Activated CD8-positive, alpha-beta memory T cell treated with anti-CD3 and anti-CD28 coated beads for 36 hours (primary cell): ENCODE results near the gene FAM120AOS. TPM values are rescaled to one million over a fixed set of nuclear protein-coding genes. Genes with fewer than 3 reads are reported as not detected.

ENCODE experiments used
- CTCF ChIA-PET: fragments of 350-600 bp; sonication (Branson Sonifier 250); formaldehyde crosslinking; loops from one replicate; lab custom pipeline; 2021; ENCODE audit warnings: antibody characterized with exemption; lab: Charles Lee
- POLR2A ChIA-PET: fragments of 350-600 bp; sonication (Branson Sonifier 250); formaldehyde crosslinking; loops from one replicate; lab custom pipeline; 2021; ENCODE audit warnings: antibody characterized with exemption; lab: Charles Lee
- total RNA-seq, 2 experiments: library from RNA; stranded (reverse); gene quantifications; one replicate each; pipeline ENCODE4 v1.2.3, GENCODE V29; 2021

Gene FAM120AOS
- total RNA-seq, 2 experiments from 2014 or later = 41.9 to 43.9 TPM

DNA sequence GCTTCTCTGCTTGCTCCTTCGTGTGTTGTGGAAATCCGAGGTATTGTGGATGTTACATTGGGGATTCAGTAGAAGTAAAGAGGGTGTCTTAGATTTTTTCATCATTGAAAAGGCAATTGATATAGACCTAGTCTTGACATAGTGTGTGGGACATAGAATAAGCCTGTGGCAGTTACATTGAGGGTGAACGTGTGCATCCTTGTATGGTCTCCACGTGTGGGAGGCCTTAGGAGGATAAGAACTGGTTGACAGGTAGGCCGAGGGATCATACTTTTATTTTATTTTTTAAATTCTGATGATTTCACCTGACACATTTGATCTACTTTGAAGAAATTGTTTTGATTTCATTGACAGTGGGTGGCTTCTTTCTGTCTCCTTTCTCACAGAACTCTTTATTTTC lies 17.0 kb upstream of the FAM120AOS start:
- CTCF ChIA-PET = interaction anchor here (0.6 kb wide), 1 partner anchor 26 kb away, joined by 3 read pairs; no protein-coding TSS in a partner anchor
- POLR2A ChIA-PET = no interaction called here

DNA sequence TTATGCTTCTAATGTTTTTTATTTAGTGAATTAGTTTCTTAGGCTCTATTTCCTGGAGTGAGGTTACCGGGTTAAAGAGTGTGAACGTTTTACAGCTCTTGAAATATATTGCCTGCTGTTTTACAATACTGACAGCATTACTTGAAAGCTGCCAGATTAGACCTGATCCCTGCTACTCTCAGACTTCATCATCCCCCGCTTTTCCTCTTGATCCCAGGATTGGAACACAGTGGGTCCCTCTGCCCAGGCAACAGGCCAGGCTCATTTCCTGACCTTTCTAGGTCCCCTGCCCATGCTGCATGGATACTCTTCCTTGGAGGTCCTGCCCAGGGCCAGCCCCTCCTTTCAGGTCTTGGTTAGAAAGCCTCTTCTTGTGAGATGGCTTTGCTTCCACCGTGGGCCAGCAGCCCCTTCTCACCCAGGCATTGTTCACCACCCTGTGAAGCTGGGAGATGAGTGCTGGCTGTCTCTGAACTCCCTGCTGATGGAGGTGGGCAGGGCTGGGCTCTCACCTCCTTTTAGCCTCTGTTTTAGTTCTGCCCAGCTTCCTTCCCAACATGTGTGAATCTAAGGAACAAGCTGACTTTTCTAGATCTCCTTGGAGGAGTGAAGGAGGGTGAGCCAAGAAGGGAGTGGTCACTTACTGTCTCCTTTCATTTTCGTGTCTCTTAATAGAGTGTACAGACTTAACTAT lies 15.5 kb upstream of the FAM120AOS start:
- CTCF ChIA-PET = interaction anchor here (0.8 kb wide), 1 partner anchor 98 kb away, joined by 3 read pairs; no protein-coding TSS in a partner anchor

DNA sequence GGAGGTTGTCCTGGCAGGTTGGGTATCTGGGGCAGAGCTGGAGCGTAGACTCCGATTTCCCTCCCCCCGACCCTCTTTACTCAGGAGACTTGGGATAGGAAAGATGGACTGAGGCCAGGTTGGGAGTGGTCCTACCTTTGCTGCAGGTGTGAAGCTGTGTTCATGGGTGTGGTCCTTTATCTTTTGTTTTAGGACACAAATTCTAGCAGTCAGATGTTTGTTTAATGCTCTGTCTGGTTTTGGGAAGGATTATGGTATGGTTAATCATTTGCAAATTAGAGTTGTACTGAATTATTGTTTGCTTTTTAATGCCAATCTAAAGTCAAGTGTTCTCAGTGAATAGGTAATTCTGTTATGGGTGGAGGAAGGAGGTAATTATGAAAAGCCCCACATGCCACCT lies 14.1 kb upstream of the FAM120AOS start:
- ChIA-PET POLR2A (no interaction called here), CTCF (no interaction called here)

More for the DNA sequence above, 15.5 kb upstream of the FAM120AOS start:
- POLR2A ChIA-PET = no interaction called here

DNA sequence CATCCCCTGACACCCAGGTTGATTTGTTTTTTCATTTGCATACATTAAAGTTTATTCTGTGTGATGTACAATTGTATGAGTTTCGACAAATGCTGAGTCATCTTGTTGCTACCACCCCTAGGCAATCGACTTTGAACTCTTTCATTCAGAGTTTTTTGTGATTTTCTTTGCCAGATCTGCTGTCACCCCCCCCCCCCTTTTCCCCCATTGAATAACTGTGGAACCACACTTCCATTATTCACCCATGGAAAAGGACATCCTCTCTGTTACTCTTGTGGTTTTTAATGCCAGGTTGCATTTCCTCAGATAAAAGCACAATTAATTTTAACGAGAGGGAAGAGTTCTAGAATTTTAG lies 13.7 kb upstream of the FAM120AOS start:
- POLR2A ChIA-PET = no interaction called here
- CTCF ChIA-PET = no interaction called here

DNA sequence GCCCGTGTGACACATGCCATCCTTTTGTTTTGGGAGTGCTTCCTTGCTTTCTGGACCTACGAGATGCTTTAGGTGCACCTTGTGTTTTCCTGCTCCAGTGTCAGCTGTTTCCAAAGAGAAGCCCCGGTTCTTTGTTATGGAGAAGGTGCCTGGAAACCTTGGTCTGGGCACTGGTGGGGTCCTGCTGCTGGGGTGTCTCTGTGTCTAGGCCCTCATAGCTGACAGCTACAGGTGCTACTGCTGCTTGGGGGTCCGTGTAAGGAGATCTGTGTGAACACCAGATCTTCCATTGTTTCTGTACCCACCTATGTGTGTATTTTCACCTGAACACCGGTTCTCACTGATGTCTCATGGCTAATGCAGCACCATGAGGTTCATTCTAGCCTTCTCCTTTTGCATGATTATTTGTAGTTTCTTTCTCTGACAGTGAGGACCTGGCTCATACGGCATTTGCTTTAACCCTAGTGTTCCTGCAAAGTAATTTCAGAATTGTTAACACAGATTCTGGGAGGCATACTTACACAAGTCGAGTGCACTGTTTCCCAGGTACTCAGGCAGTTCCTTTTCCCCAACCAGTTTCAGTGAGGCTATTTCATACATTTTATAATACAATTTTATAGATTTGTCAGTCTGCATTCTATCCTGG lies 13.2 kb upstream of the FAM120AOS start:
- POLR2A ChIA-PET = no interaction called here
- CTCF ChIA-PET = no interaction called here

DNA sequence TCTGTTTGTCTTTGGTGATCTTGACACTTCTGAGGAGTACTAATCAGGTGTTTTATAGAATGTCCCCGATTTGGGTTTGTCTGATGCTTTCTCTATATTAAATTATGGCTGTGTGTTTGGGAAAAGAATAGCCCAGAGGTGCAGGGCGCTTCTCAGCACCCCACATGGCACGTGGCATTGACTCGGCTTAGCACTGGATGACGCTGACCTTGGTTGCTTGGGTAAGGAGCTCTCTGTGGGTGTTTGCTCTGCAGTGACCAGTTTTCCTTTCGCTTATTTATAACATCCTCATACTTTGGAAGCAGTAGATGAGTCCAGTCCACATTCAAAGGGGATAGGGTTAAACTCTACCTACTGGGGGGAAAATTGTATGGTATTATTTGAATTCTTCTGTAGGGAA lies 12.5 kb upstream of the FAM120AOS start:
- CTCF ChIA-PET = no interaction called here
- POLR2A ChIA-PET = no interaction called here

DNA sequence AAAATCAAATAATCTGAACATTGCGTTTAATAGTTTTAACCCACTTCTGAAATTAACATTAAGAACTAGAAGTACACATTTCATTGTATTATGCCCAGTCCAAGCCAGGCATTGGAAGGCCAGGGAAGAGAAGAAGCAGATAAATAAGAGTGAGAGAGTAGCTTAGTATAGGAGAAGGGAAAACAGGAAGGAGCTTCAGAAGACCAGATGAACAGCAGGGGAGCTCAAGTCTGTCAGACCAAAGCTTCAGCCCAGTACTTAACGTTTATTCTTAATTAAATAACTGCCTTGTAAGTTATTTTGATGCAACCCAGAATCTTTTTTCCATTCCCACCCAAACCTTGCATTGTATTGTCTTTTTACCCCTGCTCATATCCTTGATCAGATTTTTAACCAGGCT lies 11.5 kb upstream of the FAM120AOS start:
- ChIA-PET CTCF (interaction anchor here (1.0 to 1.4 kb wide), 2 partner anchors 11 kb away, joined by 3 read pairs; partner anchors contain the start of gene FAM120AOS), POLR2A (no interaction called here)

DNA sequence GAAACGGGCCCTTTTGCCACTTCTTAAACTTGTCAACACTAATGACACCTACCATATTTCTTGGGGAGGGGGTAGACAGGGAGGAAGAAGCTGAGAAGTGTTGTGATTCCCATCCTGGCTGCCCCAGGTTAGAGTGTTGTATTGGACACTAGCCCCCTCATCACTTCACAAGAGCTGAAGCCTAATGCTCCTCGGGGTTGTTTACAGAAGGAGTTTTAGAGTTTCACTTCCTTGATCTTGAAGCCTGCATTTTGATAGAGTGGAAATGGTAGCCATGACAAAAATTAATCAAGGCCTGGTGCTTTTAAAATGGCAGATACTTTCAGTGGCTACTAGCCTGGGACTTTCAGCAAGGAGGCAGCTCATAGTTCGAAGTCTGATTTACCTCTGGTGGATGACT lies 11.0 kb upstream of the FAM120AOS start:
- ChIA-PET POLR2A (interaction anchor here (1.4 to 1.8 kb wide), 2 partner anchors 11 to 103 kb away, joined by 5 to 7 read pairs; partner anchors contain the start of gene FAM120AOS), CTCF (interaction anchor here (1.0 to 1.4 kb wide), 2 partner anchors 11 to 12 kb away, joined by 3 read pairs; partner anchors contain the start of gene FAM120AOS)

DNA sequence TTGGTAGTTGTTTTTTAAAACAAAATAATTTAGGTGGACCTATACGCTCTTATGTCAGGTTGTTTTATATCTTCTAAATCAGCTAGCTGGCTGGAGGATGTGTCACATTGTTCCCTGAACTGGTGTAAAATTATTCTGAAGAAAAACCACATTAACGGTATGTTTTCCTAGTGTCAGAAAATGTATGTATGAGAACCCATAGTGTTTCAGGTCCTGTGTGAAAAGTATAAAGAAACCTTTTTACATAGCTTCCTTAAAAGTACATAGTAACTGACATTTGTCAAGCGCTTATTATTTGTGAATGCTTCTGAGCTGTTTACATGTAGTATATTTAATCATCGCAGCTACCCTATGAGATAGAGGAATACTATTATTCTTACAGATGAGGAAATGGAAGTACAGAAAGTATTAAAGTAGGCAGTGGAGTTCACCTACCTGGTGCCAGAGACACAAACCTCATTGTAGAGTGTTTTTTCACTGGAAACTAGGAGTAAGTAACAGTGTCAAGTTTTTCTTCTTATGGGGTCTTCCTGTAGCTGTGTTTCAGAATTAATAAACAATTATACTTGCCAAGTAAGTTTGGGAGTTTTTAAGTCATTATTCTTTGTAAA lies 10.4 kb upstream of the FAM120AOS start:
- ChIA-PET POLR2A (interaction anchor here (1.0 to 1.8 kb wide), 3 partner anchors 10 to 103 kb away, joined by 3 to 7 read pairs (median 5); partner anchors contain the start of gene FAM120AOS), CTCF (interaction anchor here (1.0 to 1.4 kb wide), 2 partner anchors 10 to 12 kb away, joined by 3 read pairs; partner anchors contain the start of gene FAM120AOS)

DNA sequence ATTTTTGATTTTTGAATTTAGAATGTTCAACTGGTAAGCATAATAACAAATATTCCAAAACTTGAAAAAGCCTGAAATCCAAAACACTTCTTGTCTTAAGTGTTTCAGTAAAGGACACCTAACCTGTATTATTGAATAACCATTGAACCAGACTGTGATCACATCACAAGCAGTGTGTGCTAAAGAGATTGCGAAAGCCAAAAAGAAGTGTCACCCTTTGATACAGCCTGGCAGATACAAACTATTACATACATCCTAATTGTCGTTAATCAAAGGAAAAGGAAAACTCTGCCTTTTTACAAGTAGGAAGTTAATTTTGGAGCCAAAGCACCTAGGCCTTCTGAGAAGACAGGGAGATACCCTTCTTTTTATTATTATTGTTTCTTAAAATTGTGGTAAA lies 8.4 kb upstream of the FAM120AOS start:
- ChIA-PET CTCF (no interaction called here), POLR2A (no interaction called here)

DNA sequence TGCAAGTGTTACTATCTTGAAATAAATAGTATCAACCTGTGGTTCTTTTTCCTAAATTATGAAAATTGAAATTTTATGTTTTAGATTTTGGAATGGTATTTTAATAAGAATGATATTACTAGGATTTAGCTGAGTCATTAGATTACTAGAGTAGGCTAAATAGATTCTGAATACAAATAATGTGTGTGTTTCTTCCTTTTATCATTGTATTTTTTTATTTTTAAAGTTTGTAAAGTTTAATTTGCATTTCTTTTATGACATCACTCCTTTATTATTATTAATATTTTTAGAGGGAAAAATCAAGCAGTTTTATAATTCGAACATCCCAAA lies 8.0 kb upstream of the FAM120AOS start:
- ChIA-PET CTCF (no interaction called here), POLR2A (no interaction called here)

DNA sequence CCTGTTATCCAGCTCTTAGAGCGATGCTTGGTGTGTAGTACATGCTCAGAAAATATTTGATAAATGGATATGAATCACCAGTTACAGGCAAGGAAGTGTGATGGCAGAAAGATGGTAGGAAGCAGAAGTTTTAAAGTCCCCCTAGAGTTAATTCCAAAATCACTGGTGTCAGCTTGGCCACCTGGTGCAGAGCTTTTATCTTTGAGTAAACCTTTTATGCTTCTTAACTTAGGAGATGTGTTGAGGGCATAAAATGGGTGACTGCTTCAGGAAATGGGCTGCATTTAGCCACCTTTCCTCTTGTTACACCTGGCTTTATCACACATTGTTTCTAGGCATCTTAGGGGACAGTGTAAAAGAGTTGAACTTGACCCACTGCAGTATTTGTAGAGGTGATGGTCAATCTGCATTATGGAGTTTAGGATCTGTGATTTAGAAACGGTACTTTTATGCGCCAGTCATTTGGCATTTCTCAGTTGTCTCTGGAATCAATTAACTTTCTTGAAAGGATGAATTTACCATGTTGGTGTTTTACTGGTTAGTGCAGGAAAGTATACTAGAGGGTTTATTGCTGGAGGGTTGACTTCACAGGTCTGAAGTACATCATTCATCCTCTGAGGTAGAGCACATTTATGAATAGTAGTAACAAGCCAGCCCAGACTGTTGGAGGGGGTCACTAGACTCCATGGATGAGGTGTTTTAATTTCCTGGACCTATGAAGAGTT lies 7.5 kb upstream of the FAM120AOS start:
- CTCF ChIA-PET = no interaction called here
- POLR2A ChIA-PET = no interaction called here

DNA sequence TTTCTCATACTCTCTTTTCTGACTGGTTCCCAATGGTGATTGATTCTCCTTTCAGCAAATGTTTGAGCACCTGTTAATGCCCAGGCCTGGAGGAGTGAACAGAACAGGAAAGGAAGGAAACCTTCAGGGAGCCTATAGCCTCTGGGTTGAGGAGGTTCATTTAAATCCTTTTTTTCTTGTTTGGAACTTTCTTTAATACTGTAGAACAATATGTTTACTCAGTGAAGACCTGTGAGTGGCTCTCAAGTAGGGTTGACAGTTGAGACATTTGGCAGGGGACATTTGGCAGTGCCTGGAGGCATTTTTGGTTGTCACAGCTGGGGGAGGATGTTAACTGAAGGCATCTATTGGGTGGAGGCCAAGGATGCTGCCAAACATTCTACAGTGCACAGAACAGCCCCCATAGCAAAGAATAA lies 6.1 kb upstream of the FAM120AOS start:
- ChIA-PET POLR2A (no interaction called here), CTCF (no interaction called here)

DNA sequence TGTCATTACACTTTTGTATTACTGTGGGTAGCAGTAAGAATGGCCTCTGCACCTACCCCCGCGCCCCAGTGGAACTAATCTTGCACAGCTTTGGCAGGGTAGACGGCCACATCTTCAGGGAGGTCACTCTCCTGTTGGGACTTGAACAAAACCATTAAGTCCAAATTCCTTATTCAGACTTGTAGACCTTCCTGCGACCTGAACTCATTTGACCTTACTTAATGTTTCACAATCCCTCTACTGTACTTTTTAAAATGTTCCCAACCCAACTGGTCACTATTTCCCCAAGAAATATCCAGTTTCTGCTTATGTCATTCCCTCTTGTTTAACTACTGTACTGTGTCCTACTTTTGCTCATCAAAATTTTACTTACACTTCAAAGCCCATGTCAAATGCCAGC lies 5.3 kb upstream of the FAM120AOS start:
- CTCF ChIA-PET = no interaction called here
- POLR2A ChIA-PET = no interaction called here

DNA sequence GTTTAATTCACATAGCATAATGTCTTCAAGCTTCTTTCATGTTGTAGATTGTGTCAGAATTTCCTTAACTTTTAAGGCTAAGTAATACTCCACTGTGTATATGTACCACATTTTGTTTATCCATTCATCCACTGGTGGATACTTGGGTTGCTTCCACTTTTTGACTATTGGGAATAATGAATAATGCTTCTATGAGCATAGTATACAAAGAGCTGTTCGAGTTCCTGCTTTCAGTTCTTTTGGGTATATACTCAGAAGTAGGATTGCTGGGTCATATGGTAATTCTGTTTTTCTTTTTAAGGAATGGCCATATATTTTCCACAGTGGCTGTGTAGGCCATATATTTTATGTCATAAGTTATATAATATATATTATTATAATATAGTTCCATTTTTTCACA lies 3.6 kb upstream of the FAM120AOS start:
- POLR2A ChIA-PET = no interaction called here
- CTCF ChIA-PET = interaction anchor here (0.5 kb wide), 1 partner anchor 262 kb away, joined by 3 read pairs; no protein-coding TSS in a partner anchor

DNA sequence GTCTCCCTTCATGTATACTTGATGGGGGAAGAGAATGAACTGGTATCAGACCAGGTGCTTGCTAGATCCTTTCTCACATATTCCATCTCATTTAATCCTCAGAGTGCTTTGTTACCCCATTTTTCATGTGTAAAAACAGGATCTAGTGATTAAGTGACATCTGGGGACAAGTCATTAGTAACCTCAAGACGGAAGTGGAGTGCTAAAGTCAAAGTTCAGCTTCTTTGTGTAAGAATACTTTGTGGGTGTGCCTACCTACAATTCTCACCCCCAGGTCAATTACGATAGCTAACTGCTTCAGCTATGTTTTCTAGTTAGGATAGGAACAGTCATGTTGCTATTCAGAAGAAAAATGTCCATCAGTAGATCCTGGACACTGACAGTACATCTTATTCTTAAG lies 3.1 kb upstream of the FAM120AOS start:
- ChIA-PET POLR2A (no interaction called here), CTCF (no interaction called here)

DNA sequence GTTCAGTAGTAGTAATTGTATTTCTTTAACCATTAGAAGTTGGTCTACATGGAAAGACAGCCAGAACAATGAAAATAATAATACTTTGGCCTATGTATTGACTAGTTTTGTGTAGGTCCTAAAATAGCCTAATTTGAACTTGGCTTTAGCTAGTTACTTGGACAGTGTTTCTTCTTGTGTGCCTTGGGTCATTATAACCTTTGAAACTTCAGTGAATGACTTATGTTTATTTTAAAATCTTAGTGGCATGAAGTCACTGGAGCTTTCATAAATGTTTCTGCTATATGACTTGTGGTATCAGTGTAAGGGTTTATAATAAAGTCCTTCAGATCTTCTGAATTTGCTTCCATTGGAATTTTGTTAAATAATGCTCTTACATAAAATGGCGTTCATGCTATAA lies 2.6 kb upstream of the FAM120AOS start:
- POLR2A ChIA-PET = interaction anchor here (0.7 kb wide), 1 partner anchor 86 kb away, joined by 3 read pairs; no protein-coding TSS in a partner anchor
- CTCF ChIA-PET = no interaction called here

DNA sequence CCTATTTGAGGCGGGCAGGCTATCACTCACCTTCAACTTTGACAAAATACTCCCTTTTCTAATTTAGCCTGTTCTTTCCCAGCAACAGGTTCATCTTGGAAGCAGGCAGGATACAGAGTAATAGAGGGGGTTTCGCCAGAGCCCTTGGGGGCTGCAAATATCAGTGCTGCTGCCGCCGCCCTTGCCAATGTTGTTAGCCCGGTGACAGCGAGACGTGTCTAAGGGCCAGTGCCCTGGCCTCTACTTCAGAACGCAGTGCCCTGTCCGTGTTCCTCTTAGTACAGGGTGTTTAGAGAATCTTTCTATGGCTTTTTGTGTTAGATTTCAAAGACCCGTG lies 703 bp downstream of the FAM120AOS start:
- ChIA-PET POLR2A (interaction anchor here (0.8 to 1.9 kb wide), 3 partner anchors 11 to 782 kb away, joined by 3 to 7 read pairs (median 5); no protein-coding TSS in a partner anchor), CTCF (interaction anchor here (2.3 kb wide), 1 partner anchor 114 kb away, joined by 8 read pairs; no protein-coding TSS in a partner anchor)
